SK-N-MC (cell line): ENCODE results near the gene CACNA1A.

ENCODE experiments used
- EZH2 ChIP-seq: fragments of 200-600 bp; sonication (generic); IDR thresholded peaks from one replicate; pipeline ENCODE4 v1.6.1; 2017; ENCODE audit warnings: antibody characterized with exemption
- POLR2AphosphoS5 ChIP-seq: IDR thresholded peaks from 2 replicates; pipeline ENCODE4 v1.6.1; 2012; ENCODE audit warnings: mild to moderate bottlenecking, low read depth, low read length, borderline replicate concordance

- no peak for TF ChIP-seq POLR2AphosphoS5
- TF ChIP-seq EZH2: no peak
These were observed 31.2 kb upstream of the CACNA1A start for GRCh38 chr19:13537454-13537853.
